Heart left ventricle (tissue), 13 donors: ENCODE data around the gene BAIAP2L1.

ENCODE experiments used
- POLR2A ChIP-seq, 2 donors: fragments of 450-650 bp; IDR thresholded peaks; one replicate each; pipeline ENCODE4 v1.6.1; 2017; ENCODE audit warnings: antibody characterized with exemption in 2 of 2, mild to moderate bottlenecking in 2 of 2, moderate library complexity in 2 of 2
- TF ChIP-seq, protein P1 (sequence below), 12 donors: fragments of 200-600 bp; sonication (generic) in 4 of 12; IDR thresholded peaks; one replicate each; pipeline versions ENCODE4 v1.5.0 to v1.8.0; 2018 to 2022; ENCODE audit warnings: antibody characterized with exemption in 12 of 12, mild to moderate bottlenecking in 5 of 12
- donor health status: ischemic (EF 13 %, LVEDD 7.1; RV severe dilation, severe dysfunction).
- donor health status: DM: no; HTN: yes; CAD: no.
- donor health status: DM: no; HTN: no; CAD: no.
- donor health status: ischemic (EF 25% LVEDD 6.9; RV normal size, moderate dysfunction).
- donor health status: ischemic (EF 25% LVEDD 5.7; RV mildly dilated, moderate dysfunction).
- donor health status: ischemic (EF 35%, LVEDD 5.7; RV mildly dilated, moderate dysfunction).
- donor health status: nonischemic (EF 11% LVEDD 7.7; RV severe dilation, severe dysfunction).
- donor health status: DM: yes; HTN: yes; CAD: no.
- donor health status: PGD.
- donor health status: ischemic (EF 29% LVEDD 5.4; RV normal size, mild dysfunction).
- donor health status: nonischemic (EF 23%, LVEDD 6.1; RV moderate dilation, normal function).

DNA sequence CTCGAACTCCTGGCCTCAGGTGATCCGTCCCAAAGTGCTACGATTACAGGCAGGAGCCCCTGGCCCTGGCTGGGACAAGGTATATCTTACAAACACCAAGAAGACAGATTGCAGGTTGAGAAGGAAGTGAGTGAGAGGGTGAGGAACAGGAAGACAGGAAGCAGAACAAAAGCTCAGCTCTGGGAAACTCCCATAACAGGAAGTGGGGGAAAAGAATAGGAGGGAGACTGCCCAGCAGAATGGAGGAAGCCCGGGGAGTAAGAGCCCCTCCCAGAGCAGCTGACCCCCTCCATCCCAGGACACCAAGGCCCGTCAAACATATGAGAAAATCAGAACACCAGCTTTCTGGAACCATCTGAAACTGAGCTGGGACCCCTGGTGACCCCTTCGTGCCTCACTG, 151.8 kb downstream of the BAIAP2L1 start:
- TF ChIP-seq, protein P1, sequence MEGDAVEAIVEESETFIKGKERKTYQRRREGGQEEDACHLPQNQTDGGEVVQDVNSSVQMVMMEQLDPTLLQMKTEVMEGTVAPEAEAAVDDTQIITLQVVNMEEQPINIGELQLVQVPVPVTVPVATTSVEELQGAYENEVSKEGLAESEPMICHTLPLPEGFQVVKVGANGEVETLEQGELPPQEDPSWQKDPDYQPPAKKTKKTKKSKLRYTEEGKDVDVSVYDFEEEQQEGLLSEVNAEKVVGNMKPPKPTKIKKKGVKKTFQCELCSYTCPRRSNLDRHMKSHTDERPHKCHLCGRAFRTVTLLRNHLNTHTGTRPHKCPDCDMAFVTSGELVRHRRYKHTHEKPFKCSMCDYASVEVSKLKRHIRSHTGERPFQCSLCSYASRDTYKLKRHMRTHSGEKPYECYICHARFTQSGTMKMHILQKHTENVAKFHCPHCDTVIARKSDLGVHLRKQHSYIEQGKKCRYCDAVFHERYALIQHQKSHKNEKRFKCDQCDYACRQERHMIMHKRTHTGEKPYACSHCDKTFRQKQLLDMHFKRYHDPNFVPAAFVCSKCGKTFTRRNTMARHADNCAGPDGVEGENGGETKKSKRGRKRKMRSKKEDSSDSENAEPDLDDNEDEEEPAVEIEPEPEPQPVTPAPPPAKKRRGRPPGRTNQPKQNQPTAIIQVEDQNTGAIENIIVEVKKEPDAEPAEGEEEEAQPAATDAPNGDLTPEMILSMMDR (IDR thresholded peaks at IDR 0.05) = no peak
- no peak for TF ChIP-seq POLR2A (IDR thresholded peaks at IDR 0.05)
